AG04449 (cell line): ENCODE measurements around the gene CREM.

Experiments used
- CTCF ChIA-PET: fragments of 350-600 bp; formaldehyde crosslinking; extraction: SDS; loops from one replicate; lab custom pipeline; 2021; ENCODE audit warnings: antibody characterized with exemption; lab: Yijun Ruan, JAX
- POLR2A ChIA-PET: fragments of 400-600, 350-600 bp; formaldehyde crosslinking; extraction: SDS; loops from one replicate; lab custom pipeline; 2020; ENCODE audit warnings: antibody characterized with exemption, inconsistent platforms; lab: Yijun Ruan, JAX
- DNase-seq: peaks from one replicate; pipeline ENCODE4 v3.0.0-alpha.2; 2010; ENCODE audit warnings: low read depth, low spot score
- H3K4me3 ChIP-seq: 2 replicates; pipeline ENCODE4 v1.5.1; 2011; ENCODE audit warnings: low read depth, mild to moderate bottlenecking, control low read depth, low read length
- CTCF ChIP-seq: IDR thresholded peaks from one replicate; pipeline ENCODE4 v1.5.1; 2011; ENCODE audit warnings: mild to moderate bottlenecking, moderate library complexity, low read length, control low read depth, inconsistent platforms; ENCODE audit not compliant: insufficient read depth; ENCODE audit errors: missing control alignments

The CREM gene

GRCh38 chr10:35188954-35189353 is 62.3 kb downstream of the CREM start:
- H3K4me3 ChIP-seq = no peak overlapping the region
- TF ChIP-seq CTCF = no peak
- ChIA-PET POLR2A (no interaction called here), CTCF (interaction anchor here (1.1 kb wide), 1 partner anchor 28 kb away, joined by 3 read pairs; no protein-coding TSS in a partner anchor)
- no peak for DNase-seq

DNA sequence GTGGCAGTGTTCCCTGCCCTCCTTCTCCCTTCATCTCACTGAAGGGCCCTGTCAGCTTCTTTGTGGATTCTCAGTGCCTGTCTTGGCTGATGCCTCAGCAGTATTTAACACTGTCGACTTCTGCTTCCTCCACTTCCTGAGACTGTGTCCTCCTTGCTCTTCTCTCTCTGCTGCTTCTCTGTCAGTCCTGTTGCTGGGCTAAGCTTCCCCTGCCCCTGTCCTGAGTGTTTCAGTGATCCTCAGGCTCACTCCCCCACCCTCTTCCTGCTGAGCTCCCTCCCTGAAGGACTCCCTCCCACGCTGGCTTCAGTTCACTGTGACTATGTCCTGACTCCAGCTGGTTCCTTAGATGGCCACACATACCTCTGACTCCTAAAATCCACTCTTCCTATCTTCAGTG is 64.9 kb downstream of the CREM start:
- no peak for DNase-seq
- POLR2A ChIA-PET = interaction anchor here (1.0 kb wide), 1 partner anchor 65 kb away, joined by 3 read pairs; no protein-coding TSS in a partner anchor
- no peak overlapping the region for H3K4me3 ChIP-seq
- CTCF ChIA-PET = interaction anchor here (0.7 to 1.6 kb wide), 3 partner anchors 9 to 26 kb away, joined by 5 to 7 read pairs (median 5); no protein-coding TSS in a partner anchor
- no peak for TF ChIP-seq CTCF

DNA sequence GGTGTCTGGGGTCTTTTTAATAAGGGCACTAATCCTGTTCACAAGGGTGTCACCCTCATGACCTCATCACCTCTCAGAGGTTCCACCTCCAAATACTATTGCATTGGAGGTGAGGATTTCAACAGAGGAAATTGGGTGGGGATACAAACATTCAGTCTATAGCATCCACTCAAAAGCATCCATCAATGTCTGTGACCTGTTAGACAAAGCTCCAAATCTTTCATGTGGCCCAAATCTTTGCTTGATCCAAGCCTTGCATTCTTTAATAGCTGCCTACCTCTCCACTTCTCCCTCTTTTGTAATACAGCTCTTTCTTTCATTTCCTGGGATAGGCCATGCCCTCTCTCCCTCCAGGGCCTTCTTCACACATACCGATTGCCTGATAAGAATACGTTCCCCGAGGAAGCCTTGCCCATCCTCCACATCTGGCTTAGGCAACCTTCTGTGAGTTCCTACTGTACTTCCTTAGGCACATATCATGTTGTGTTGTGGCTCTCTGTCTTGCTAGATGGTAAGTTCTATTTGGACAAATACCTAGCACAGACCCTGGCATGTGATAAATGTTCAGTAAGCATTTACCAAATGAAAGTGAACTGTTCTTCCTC is 66.1 kb downstream of the CREM start:
- POLR2A ChIA-PET = no interaction called here

GRCh38 chr10:35194471-35194870 is 67.8 kb downstream of the CREM start:
- ChIA-PET POLR2A (interaction anchor here (2.0 kb wide), 1 partner anchor 67 kb away, joined by 17 read pairs; the partner anchor contains the start of gene CREM), CTCF (interaction anchor here (1.9 to 2.8 kb wide), 6 partner anchors 10 to 74 kb away, joined by 5 to 53 read pairs (median 30); partner anchors contain the start of gene CREM)
- TF ChIP-seq CTCF = no peak
- DNase-seq = no peak
- no peak overlapping the region for H3K4me3 ChIP-seq

More for the DNA sequence above, 66.1 kb downstream of the CREM start:
- TF ChIP-seq CTCF = no peak
- DNase-seq = no peak
- CTCF ChIA-PET = interaction anchor here (1.6 kb wide), 1 partner anchor 10 kb away, joined by 5 read pairs; no protein-coding TSS in a partner anchor
- H3K4me3 ChIP-seq = no peak overlapping the region

DNA sequence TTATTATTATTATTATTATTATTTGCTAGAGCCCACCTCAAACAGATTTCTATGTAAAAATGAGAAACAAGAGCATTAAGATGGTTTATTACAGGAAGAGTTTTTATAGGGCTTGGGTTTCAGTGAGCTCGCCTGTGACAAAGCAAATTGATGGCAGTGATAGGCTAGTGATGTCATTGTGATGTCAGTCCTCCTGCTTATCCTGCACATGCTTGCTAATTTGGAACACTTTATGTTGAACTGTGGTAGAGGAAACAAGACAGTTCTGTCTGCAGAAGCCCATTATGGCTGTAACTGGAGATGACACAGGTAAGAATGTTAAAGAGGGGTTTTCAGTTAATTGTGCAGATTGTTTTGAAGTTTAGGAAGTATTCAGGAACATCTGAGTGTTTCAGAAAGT is 68.3 kb downstream of the CREM start:
- CTCF ChIA-PET = interaction anchor here (1.3 to 3.4 kb wide), 18 partner anchors 10 to 539 kb away, joined by 3 to 53 read pairs (median 8); partner anchors contain the start of gene CREM
- no peak for DNase-seq
- no peak for TF ChIP-seq CTCF
- POLR2A ChIA-PET = interaction anchor here (2.0 kb wide), 1 partner anchor 68 kb away, joined by 17 read pairs; the partner anchor contains the start of gene CREM
- no peak overlapping the region; the same call in 1 of the 2 replicates for H3K4me3 ChIP-seq
